Right lobe of liver (tissue), 4 donors: ENCODE results near the gene NKAIN2.

Source experiments
- CTCF ChIP-seq, 4 donors: fragments of 200-600 bp in 3 of 4; fragments of 450-650 bp in 1 of 4; IDR thresholded peaks; one replicate each; pipeline versions ENCODE4 v1.5.1 to v1.8.0; 2016 to 2022; ENCODE audit warnings: antibody characterized with exemption in 4 of 4, mild to moderate bottlenecking in 2 of 4
- POLR2A ChIP-seq: fragments of 450-650 bp; IDR thresholded peaks from one replicate; pipeline ENCODE4 v1.6.1; 2017; ENCODE audit warnings: antibody characterized with exemption, mild to moderate bottlenecking
- donor health status: DM: no; HTN: no; CAD: no.
- donor health status: DM: no; HTN: no; CAD: no.
- donor health status: DM: no; HTN: yes; CAD: no.

GRCh38 chr6:124163676-124164075, 360.0 kb downstream of the NKAIN2 start:
- no peak for TF ChIP-seq POLR2A
- no peak for TF ChIP-seq CTCF (IDR thresholded peaks at IDR 0.05)
